Tibial artery (tissue), 4 donors: ENCODE measurements around the gene CLDN14.

Experiments used
- DNase-seq, 2 donors: peaks; one replicate each; pipeline ENCODE4 v3.0.0-alpha.2; 2019
- H3K27ac ChIP-seq, 2 donors: fragments of 200-600 bp; sonication (generic) in 1 of 2; 1 replicate in 1 of 2; 2 replicates in 1 of 2; pipeline ENCODE4 v1.5.1; 2018 to 2019; ENCODE audit warnings: mild to moderate bottlenecking in 1 of 2
- H3K27me3 ChIP-seq, 2 donors: fragments of 200-600 bp; sonication (generic) in 1 of 2; one replicate each; pipeline versions ENCODE4 v1.5.1 to v1.6.0; 2016 to 2019
- H3K36me3 ChIP-seq, 3 donors: fragments of 200-600 bp; sonication (generic) in 2 of 3; one replicate each; pipeline ENCODE4 v1.5.1; 2016 to 2019; ENCODE audit warnings: mild to moderate bottlenecking in 2 of 3
- H3K4me1 ChIP-seq, 4 donors: fragments of 200-600 bp; sonication (generic) in 2 of 4; 1 replicate in 3 of 4; 2 replicates in 1 of 4; pipeline ENCODE4 v1.5.1; 2016 to 2019
- H3K4me3 ChIP-seq, 2 donors: fragments of 200-600 bp; sonication (generic) in 1 of 2; 1 replicate in 1 of 2; 2 replicates in 1 of 2; pipeline ENCODE4 v1.5.1; 2018 to 2019; ENCODE audit warnings: mild to moderate bottlenecking in 2 of 2
- H3K9me3 ChIP-seq, 3 donors: fragments of 200-600 bp; sonication (generic) in 1 of 3; one replicate each; pipeline ENCODE4 v1.5.1; 2016 to 2019
- CTCF ChIP-seq, 2 experiments: fragments of 200-600 bp in 1 of 2; fragments of 450-650 bp in 1 of 2; IDR thresholded peaks; one replicate each; pipeline ENCODE4 v1.5.1; 2017 to 2019; ENCODE audit warnings: antibody characterized with exemption in 2 of 2, mild to moderate bottlenecking in 1 of 2, moderate library complexity in 1 of 2
- intact Hi-C: fragments of 100-400 bp; cut with DNase I; formaldehyde crosslinking; loops from one replicate; pipeline ENCODE4 v1.15.0; 2023; ENCODE audit warnings: low total_unique reads

The CLDN14 gene

GRCh38 chr21:36425286-36425685 lies 54.6 kb downstream of the CLDN14 start:
- Histone ChIP-seq H3K27ac (no peak overlapping the region), H3K36me3 (no peaks in the 10 kb centered on the region), H3K27me3 (no peaks in the 10 kb centered on the region), H3K4me3 (no peak overlapping the region), H3K9me3 (no peaks in the 10 kb centered on the region), H3K4me1 (peaks cover 0 to 16% (median 1%) of the 10 kb centered on the region in 4 donors)
- intact Hi-C loops = loop anchor here (10.0 kb wide), 1 partner anchor 500 kb away; no protein-coding TSS in a partner anchor
- no peak for DNase-seq
- TF ChIP-seq CTCF (IDR thresholded peaks at IDR 0.05) = no peak

- no peaks in the 10 kb centered on the region for H3K9me3 ChIP-seq
- intact Hi-C loops = loop anchor here (10.0 kb wide), 1 partner anchor 500 kb away; no protein-coding TSS in a partner anchor
- no peak for TF ChIP-seq CTCF (IDR thresholded peaks at IDR 0.05)
- H3K36me3 ChIP-seq = no peaks in the 10 kb centered on the region
- peaks cover 0 to 14% (median 0%) of the 10 kb centered on the region in 4 donors for H3K4me1 ChIP-seq
- H3K27me3 ChIP-seq = no peaks in the 10 kb centered on the region
- H3K27ac ChIP-seq = no peak overlapping the region
- DNase-seq = no peak
- H3K4me3 ChIP-seq = no peak overlapping the region
These were observed 55.3 kb downstream of the CLDN14 start for GRCh38 chr21:36424592-36424991.

- Histone ChIP-seq H3K27me3 (no peaks in the 10 kb centered on the region), H3K4me3 (no peak overlapping the region), H3K4me1 (peaks cover 0 to 9% (median 0%) of the 10 kb centered on the region in 4 donors), H3K9me3 (no peaks in the 10 kb centered on the region), H3K36me3 (no peaks in the 10 kb centered on the region), H3K27ac (no peak overlapping the region)
- no peak for TF ChIP-seq CTCF (IDR thresholded peaks at IDR 0.05)
- no peak for DNase-seq
- intact Hi-C loops = loop anchor here (10.0 kb wide), 1 partner anchor 501 kb away; no protein-coding TSS in a partner anchor
These were observed 56.0 kb downstream of the CLDN14 start for GRCh38 chr21:36423771-36424433.

GRCh38 chr21:36422279-36423098 lies 57.4 kb downstream of the CLDN14 start:
- no peaks in the 10 kb centered on the region for H3K9me3 ChIP-seq
- H3K4me1 ChIP-seq = peaks cover 0 to 9% (median 0%) of the 10 kb centered on the region in 4 donors
- no peak overlapping the region for H3K4me3 ChIP-seq
- H3K36me3 ChIP-seq = no peaks in the 10 kb centered on the region
- no peak overlapping the region for H3K27ac ChIP-seq
- H3K27me3 ChIP-seq = no peaks in the 10 kb centered on the region
- peak in 1 of 2 donors; percentile 62 for DNase-seq
- peak; percentile 15 to 31 for TF ChIP-seq CTCF (IDR thresholded peaks at IDR 0.05)
- intact Hi-C loops = loop anchor here (10.0 kb wide), 1 partner anchor 502 kb away; no protein-coding TSS in a partner anchor

- Histone ChIP-seq H3K4me1 (peaks cover 0 to 9% (median 0%) of the 10 kb centered on the region in 4 donors), H3K4me3 (no peak overlapping the region), H3K27ac (no peak overlapping the region), H3K9me3 (no peaks in the 10 kb centered on the region), H3K36me3 (peaks cover 0 to 8% (median 0%) of the 10 kb centered on the region in 3 donors), H3K27me3 (no peaks in the 10 kb centered on the region)
- intact Hi-C loops = loop anchor here (10.0 kb wide), 1 partner anchor 504 kb away; no protein-coding TSS in a partner anchor
- peak in 1 of 2 donors; percentile 3 for DNase-seq
- TF ChIP-seq CTCF (IDR thresholded peaks at IDR 0.05) = no peak
These were observed 59.2 kb downstream of the CLDN14 start for GRCh38 chr21:36420571-36421339.
